NCI-H460 (cell line): ENCODE results near the gene DELE1. TPM values are rescaled to one million over a fixed set of nuclear protein-coding genes. Genes with fewer than 3 reads are reported as not detected.
"Not testable (repeated sequence)": the region's sequence is repeated elsewhere in the genome, so short reads cannot be mapped to it uniquely, and the experiment has no call there.

Experiments
- DNase-seq: peaks from one replicate; pipeline ENCODE4 v3.0.0-alpha.2; 2016; ENCODE audit warnings: low read depth; ENCODE audit errors: extremely low read depth
- total RNA-seq: library from RNA; depleted of rRNA; stranded (reverse); fragments of >200 nt; shearing (Covaris generic); gene quantifications from 2 replicates; pipeline ENCODE4 v1.2.3, GENCODE V29; 2014

Gene DELE1
- total RNA-seq, 1 experiment from 2014 or later = 78.5 TPM

GRCh38 chr5:141883184-141883891 is 40.3 kb upstream of the DELE1 start:
- DNase-seq = no peak

- no peak for DNase-seq
Measured at GRCh38 chr5:141883892-141884318, 39.8 kb upstream of the DELE1 start.

DNA sequence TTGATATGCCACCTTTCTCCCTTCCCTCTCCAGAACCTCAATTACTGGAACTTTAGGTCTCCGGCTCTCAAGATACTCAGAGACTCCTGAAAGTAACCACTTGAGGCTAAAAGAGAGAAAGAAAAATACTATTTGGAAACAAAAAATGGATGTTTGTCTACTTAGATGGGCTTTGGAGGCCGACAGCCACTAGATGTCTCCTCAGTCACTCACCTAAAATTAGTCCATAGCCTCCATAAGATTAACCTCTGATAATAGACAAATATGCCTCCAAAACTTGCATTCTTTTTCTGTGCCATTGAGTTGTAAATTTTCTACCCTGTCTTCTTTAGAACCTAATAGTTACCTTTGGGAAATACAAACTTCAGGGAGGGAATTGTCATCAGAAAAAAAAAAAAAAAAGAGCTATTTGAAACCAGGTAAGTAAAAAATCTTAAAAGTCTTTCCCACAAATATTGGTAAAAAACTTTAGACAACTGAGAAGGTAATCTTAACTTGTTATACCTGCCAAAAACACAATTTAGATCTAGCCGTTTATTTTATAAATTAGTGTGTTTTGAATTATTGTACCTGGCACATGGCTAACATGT is 34.3 kb upstream of the DELE1 start:
- DNase-seq = no peak

DNA sequence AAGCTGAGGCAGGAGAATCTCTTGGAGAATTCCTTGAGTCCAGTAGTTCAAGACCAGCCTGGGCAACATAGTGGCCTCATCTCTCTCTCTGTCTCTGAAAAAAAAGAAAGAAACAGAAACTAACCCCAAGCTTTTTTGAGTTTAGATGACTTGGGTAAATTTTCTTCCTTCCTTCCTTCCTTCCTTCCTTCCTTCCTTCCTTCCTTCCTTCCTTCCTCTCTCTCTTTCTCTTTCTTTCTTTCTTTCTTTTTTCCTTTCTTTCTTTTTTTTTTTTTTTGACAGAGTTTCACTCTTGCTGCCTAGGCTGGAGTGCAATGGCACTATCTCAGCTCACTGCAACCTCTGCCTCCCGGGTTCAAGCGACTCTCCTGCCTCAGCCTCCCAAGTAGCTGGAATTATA is 33.2 kb upstream of the DELE1 start:
- not testable (repeated sequence) for DNase-seq

DNA sequence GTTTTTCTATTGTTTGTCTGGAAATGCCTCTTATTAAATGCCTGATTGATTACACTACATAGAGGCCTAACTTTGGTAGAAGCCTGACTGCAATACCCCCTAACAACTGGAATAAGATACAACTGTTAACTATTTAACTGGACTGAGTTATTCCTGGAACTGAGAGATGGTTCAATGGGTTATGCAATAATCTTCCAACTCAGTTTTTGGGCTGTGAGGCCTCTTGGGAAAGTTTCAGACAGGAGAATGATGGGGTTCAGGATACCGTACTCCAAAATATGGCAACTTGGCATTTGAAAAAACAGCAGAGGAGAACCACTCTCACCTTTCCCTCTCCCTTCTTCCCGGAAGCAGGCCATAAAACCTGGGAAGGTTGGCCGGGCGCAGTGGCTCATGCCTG is 26.2 kb upstream of the DELE1 start:
- no peak for DNase-seq

- no peak for DNase-seq
Measured at GRCh38 chr5:141898448-141899049, 25.1 kb upstream of the DELE1 start.

- DNase-seq = no peak
Measured at GRCh38 chr5:141902015-141902814, 21.5 kb upstream of the DELE1 start.

GRCh38 chr5:141903261-141903660 is 20.4 kb upstream of the DELE1 start:
- no peak for DNase-seq

- DNase-seq = no peak
Measured at GRCh38 chr5:141904551-141904950, 19.1 kb upstream of the DELE1 start.

GRCh38 chr5:141906517-141906916 is 17.2 kb upstream of the DELE1 start:
- DNase-seq = no peak

- DNase-seq = no peak
Measured at GRCh38 chr5:141906972-141907371, 16.7 kb upstream of the DELE1 start.

DNA sequence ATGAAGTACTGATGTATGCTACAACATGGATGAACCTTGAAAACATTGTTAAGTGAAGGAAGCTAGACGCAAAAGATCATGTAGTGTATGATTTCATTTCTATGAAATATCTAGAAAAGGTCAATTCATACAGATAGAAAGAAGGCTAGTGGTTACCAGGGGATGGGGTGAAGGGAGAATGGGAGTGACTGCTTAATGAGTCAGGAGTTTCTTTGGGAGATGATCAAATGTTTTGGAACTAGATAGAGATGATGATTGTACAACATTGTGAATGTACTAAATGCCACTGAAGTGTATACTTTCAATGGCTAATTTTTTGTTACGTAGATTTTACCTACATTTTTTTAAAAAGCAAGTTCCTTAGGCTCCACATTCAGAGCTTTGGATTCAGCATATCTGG is 14.9 kb upstream of the DELE1 start:
- DNase-seq = no peak

DNA sequence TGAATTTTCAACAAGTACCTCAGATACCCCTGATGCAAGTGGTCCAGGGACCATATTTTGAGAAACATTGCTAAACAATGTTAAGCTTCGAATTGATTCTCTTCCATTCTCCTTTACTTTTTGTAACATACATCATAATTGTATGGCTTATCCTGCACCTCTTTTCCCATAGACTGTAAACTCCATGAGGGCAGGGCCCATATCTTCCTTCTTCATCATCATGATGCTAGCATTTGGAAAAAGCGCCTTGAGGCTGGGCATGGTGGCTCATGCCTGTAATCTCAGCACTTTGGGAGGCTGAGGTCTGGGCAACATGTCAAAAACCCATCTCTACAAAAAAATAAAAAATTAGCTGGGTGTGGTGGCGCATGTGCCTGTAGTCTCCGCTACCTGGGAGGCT is 14.5 kb upstream of the DELE1 start:
- no peak for DNase-seq

DNA sequence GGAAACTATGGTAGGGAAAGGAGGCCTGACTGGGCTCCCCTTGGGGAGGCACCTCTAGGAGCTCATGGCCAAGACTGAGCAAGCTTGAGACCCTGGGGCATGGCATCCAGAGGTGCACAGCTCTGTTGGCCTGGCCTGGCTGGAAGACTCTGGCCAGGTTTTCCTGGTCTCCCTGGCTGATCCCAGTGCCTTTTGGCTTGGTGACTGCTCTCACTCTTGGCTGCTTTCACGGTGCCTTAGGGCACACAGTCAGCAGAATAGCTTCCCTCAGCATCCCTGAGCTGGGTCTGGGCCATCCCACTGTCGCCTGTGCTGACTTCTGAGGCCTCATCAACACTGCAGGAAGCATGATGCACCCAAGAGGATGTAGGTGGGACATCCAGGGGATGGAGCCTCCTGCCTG is 13.4 kb upstream of the DELE1 start:
- no peak for DNase-seq

DNA sequence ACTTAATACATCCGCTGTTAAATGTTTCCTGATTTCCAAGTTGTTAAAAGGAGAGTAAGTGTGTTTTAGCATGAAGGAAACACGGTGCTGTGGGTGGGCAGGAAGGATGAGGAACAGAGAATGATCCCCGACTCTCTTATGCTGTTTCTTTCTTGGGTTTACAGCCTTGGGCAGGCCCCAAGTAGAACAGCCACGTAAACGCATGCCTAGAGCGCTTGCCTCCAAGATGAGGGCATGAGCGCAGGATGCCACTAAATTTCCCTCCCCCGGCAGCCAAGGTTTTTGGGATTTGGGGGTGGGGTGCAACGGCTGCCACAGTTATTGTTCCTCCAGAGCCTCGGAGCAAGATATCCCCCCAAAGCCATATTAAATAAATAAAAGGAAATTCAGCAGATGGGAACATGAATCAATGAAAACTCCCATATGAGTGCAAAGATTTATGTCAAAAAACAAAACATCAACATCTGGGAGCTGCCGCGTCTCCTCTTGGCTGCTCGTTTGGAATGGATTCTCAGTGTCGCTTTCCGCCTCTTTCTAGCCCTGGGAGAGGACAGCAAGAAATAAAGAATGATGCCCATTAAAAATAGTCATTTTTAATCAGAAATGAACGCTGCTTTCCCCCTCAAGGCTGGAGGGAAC is 10.0 kb upstream of the DELE1 start:
- DNase-seq = no peak

DNA sequence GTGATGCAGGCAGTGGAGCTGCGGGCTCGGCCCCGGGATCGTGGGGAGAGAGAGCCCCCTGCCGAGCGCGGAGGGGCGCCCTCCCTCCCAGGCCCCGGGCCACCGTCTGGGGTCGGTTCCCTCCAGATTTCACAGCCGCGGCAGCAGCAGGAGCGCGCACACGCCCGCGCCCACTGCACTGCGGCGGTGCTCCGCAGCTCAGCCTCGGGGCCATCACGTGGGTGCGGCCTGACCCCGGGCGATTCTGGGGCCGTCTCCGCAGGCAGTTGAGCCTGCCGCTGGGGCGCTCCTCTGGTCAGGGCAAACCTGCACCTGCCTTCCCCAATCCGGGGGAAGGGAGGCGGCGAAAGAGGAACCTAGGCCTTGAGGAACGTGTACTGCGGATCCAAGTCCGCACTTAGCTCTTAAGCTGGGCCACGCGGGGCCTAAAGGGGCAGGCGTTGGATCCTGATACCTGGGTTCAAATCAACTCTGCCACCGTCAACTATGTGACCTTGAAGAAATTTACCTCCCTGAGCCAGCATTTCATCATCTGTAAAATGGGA is 9.4 kb upstream of the DELE1 start:
- no peak for DNase-seq

DNA sequence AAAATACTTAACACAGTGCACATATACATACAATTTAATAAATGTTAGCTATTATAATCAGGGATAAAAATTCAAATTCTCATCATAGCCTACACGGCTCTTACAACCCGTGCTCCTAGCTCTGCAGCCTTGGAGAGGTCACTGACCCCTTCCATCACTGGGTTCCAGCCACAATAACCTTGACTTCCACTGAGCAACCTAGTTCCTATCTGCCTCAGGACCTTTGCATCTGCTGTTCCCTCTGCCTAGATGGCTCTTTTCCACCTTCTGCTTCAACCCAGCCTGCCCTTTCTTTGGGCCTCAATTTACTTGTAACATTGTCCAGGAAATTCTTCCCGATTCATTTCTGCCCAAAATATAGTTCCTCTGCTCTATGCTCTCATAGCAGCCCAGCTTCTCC is 8.9 kb upstream of the DELE1 start:
- DNase-seq = no peak

DNA sequence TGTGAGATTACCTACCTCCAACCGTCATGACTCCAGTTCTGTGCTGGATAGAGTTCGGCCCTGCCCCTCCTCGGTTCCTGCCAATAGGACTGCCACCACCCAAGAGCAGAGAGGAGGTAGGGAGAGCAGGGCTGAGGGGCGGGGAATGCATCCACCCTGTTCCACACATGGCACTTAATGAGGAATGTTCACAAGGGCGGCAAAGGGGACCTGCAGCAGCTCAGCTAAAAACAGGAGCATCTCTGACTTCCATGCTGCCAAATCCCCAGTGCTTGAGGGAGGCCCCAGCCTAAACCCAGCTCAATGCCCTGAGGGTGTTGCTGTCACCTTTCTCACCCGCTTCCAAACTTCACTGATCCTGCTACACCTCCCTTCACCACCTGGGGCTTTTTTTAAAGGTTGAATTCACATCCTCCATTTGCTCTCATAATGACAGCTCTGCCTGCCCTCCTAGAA is 7.8 kb upstream of the DELE1 start:
- DNase-seq = no peak

DNA sequence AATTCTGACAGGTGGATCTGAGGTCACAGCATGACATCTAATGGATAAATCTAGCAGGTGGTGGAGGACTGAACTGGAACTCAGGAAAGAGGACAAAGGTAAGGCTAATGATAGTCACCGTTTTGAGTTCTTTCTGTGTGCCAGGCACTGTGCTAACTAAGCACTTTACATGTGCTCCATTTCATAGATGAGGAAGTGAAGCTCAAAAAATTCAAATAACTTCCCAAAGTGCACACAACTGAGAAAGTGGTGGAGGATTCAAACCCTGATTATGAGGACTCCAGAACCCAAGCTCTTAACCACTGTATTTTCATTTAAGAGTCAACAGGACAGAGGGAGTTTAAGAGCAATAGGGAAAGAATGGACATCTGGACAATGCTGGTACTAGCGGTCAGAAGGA is 7.1 kb upstream of the DELE1 start:
- no peak for DNase-seq

- no peak for DNase-seq
Measured at GRCh38 chr5:141917760-141918159, 5.9 kb upstream of the DELE1 start.
